C4-2B (cell line): Measurements from ENCODE around the gene ZFP1.
"Not testable (repeated sequence)": the region's sequence is repeated elsewhere in the genome, so short reads cannot be mapped to it uniquely, and the experiment has no call there.

Experiments
- H3K27ac ChIP-seq: fragments of 450-650 bp; 2 replicates; pipeline ENCODE4 v1.5.1; 2017
- CTCF ChIP-seq: fragments of 450-650 bp; conservative IDR thresholded peaks from 2 replicates; pipeline ENCODE4 v1.5.1; 2017; ENCODE audit warnings: mild to moderate bottlenecking
- ZFX ChIP-seq: fragments of 450-650 bp; IDR thresholded peaks from 2 replicates; pipeline ENCODE4 v1.6.1; 2017

The ZFP1 gene

GRCh38 chr16:75208242-75208825 is 60.0 kb downstream of the ZFP1 start:
- TF ChIP-seq ZFX (no peak), CTCF (no peak)
- no peak overlapping the region for H3K27ac ChIP-seq

- H3K27ac ChIP-seq: no peak overlapping the region
- TF ChIP-seq ZFX (no peak), CTCF (no peak)
Measured at GRCh38 chr16:75208861-75209505, 60.7 kb downstream of the ZFP1 start.

GRCh38 chr16:75209514-75209913 is 61.2 kb downstream of the ZFP1 start:
- not testable (repeated sequence) for H3K27ac ChIP-seq

- TF ChIP-seq ZFX (no peak), CTCF (no peak)
- H3K27ac ChIP-seq: no peak overlapping the region
Measured at GRCh38 chr16:75209944-75210343, 61.6 kb downstream of the ZFP1 start.

GRCh38 chr16:75211286-75211685 is 63.0 kb downstream of the ZFP1 start:
- H3K27ac ChIP-seq: not testable (repeated sequence)

- TF ChIP-seq CTCF (no peak), ZFX (no peak)
Measured at GRCh38 chr16:75216127-75216526, 67.8 kb downstream of the ZFP1 start.

GRCh38 chr16:75216576-75216975 is 68.3 kb downstream of the ZFP1 start:
- TF ChIP-seq ZFX (no peak), CTCF (no peak)
- no peak overlapping the region for H3K27ac ChIP-seq

More at GRCh38 chr16:75216127-75216526, 67.8 kb downstream of the ZFP1 start:
- H3K27ac ChIP-seq: no peak overlapping the region

- no peak overlapping the region for H3K27ac ChIP-seq
- TF ChIP-seq ZFX: no peak
- no peak for TF ChIP-seq CTCF
Measured at GRCh38 chr16:75217389-75217851, 69.1 kb downstream of the ZFP1 start.
